K562 (cell line): ENCODE data around the gene TTLL3. TPM values are rescaled to one million over a fixed set of nuclear protein-coding genes. Genes with fewer than 3 reads are reported as not detected.

ENCODE experiments used
- DIDO1 ChIP-seq: fragments of 450-650 bp; IDR thresholded peaks from 2 replicates; pipeline ENCODE4 v1.6.1; 2016; ENCODE audit warnings: low read depth, missing biosample characterization, missing genetic modification characterization
- ETV5 ChIP-seq: sonication (generic); formaldehyde crosslinking; IDR thresholded peaks from 2 replicates; pipeline ENCODE4 v1.4.0; 2020; ENCODE audit warnings: low read depth, mild to moderate bottlenecking, missing genetic modification reagents
- GATAD2B ChIP-seq: fragments of 450-650 bp; IDR thresholded peaks from 2 replicates; pipeline ENCODE4 v1.6.1; 2017; ENCODE audit warnings: mild to moderate bottlenecking, borderline replicate concordance
- MYC ChIP-seq, 2 experiments: fragments of 250-450 bp in 1 of 2; sonication (Bioruptor Pico) in 1 of 2; IDR thresholded peaks; 2 replicates each; pipeline versions ENCODE4 v1.5.1 to v1.6.1; 2012 to 2021; ENCODE audit warnings: low read depth in 2 of 2, borderline replicate concordance in 1 of 2, improper control_type of control experiment in 1 of 2, low read length in 1 of 2, mild to moderate bottlenecking in 1 of 2, moderate library complexity in 1 of 2
- SAFB ChIP-seq: fragments of 200-400 bp; formaldehyde crosslinking; IDR thresholded peaks from 2 replicates; pipeline ENCODE4 v1.6.1; 2017; ENCODE audit warnings: low read depth, low read length, borderline replicate concordance
- SMARCB1 ChIP-seq: IDR thresholded peaks from 2 replicates; pipeline ENCODE4 v1.6.1; 2011; ENCODE audit warnings: improper control_type of control experiment, low read depth; ENCODE audit not compliant: insufficient read length
- TCF3 ChIP-seq: sonication (generic); formaldehyde crosslinking; IDR thresholded peaks from 2 replicates; pipeline ENCODE4 v1.4.0; 2020; ENCODE audit warnings: mild to moderate bottlenecking, missing genetic modification reagents
- YBX1 ChIP-seq: fragments of 450-650 bp; IDR thresholded peaks from 2 replicates; pipeline ENCODE4 v1.7.1; 2016; ENCODE audit warnings: mild to moderate bottlenecking
- ZNF224 ChIP-seq: sonication (generic); formaldehyde crosslinking; IDR thresholded peaks from 2 replicates; pipeline ENCODE4 v1.8.0; 2022; ENCODE audit warnings: mild to moderate bottlenecking, missing genetic modification reagents
- ZNF780A ChIP-seq: fragments of 250-450 bp; sonication (Bioruptor Pico); IDR thresholded peaks from 2 replicates; pipeline ENCODE4 v1.5.0; 2021; ENCODE audit warnings: mild to moderate bottlenecking
- polyA plus RNA-seq, 8 experiments: library from polyadenylated mRNA; depleted of rRNA in 4 of 8; stranded (reverse) in 5 of 8; unstranded in 3 of 8; fragments of >200 nt; fragmentation: Nextera tagmentation in 2 of 8; fragmentation: Illumina TruSeq in 1 of 8; extraction: Ambion mirVana in 2 of 8; extraction: Trizol in 1 of 8; gene quantifications; 2 replicates each; pipeline versions ENCODE4 v1.2.1 to v1.2.3, GENCODE V29; 2011 to 2014; ENCODE audit warnings: inconsistent platforms in 1 of 8, missing spikeins in 1 of 8
- total RNA-seq, 7 experiments: library from RNA; depleted of rRNA in 6 of 7; stranded (reverse); fragments of >200 nt in 6 of 7; fragmentation: Illumina TruSeq in 2 of 7; extraction: Trizol in 2 of 7; gene quantifications; 2 replicates each; pipeline versions ENCODE4 v1.2.1 to v1.2.3, GENCODE V29; 2011 to 2021; ENCODE audit warnings: low replicate concordance in 1 of 7
- TF ChIP-seq, protein P1 (sequence below): fragments of 250-450 bp; sonication (Bioruptor Pico); IDR thresholded peaks from 2 replicates; pipeline ENCODE4 v1.4.0; 2020; ENCODE audit warnings: mild to moderate bottlenecking
- TF ChIP-seq, protein P2 (sequence below): fragments of 250-450 bp; sonication (Bioruptor Pico); IDR thresholded peaks from 2 replicates; pipeline ENCODE4 v1.8.0; 2022; ENCODE audit warnings: moderate library complexity, mild to moderate bottlenecking, inconsistent platforms
- TF ChIP-seq, protein P3 (sequence below): sonication (generic); formaldehyde crosslinking; IDR thresholded peaks from 2 replicates; pipeline ENCODE4 v1.8.0; 2023; ENCODE audit warnings: missing genetic modification reagents, mild to moderate bottlenecking, borderline replicate concordance
- TF ChIP-seq, protein P4 (sequence below): fragments of 450-650 bp; IDR thresholded peaks from 2 replicates; pipeline ENCODE4 v1.6.1; 2017; ENCODE audit warnings: antibody characterized with exemption
- TF ChIP-seq, protein P5 (sequence below), 2 experiments: fragments of 250-450 bp in 1 of 2; fragments of 450-650 bp in 1 of 2; sonication (Bioruptor Pico) in 1 of 2; IDR thresholded peaks; 2 replicates each; pipeline versions ENCODE4 v1.6.1 to v1.8.0; 2016 to 2021; ENCODE audit warnings: mild to moderate bottlenecking in 2 of 2, moderate library complexity in 2 of 2, missing compliant biosample characterization in 1 of 2, missing genetic modification characterization in 1 of 2

TTLL3 gene
- total and polyA plus RNA-seq, 9 of the 15 experiments (the other 6 are each of a cell fraction or from before 2014, with no cell fraction given) = 8.9 to 106 (median 33.2) TPM

DNA sequence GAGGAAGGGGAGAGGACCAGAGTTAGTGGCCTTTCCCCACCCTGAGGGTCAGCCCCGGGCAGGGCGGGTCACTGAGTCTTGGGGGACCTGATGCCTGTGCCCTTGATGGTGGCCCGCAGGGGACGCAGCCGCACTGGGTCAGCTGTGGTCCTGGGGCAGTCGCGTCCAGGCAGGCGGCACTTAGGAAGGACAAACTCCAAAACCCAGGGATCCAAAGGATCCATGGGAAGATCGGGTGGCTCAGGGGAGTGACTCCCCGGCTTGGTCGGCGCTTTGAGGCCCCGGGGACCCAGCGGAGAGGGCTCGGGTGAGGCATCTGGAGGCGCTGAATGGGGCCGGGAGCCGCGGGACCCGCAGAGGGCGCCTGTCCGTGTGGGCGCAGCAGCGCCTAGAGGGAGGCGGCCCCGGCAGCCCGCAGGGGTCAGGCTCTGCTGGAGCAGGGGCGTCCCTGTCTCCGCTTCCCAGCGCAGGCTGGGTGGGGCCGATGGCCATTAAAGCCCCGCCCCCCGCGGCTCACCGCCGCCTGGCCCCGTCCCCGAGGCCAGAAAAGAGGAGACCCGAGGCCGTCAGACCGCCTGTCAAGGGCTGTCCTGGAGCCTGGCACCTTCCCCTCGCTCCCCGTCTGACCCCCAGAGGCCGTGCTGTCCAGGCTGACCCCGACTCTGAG is 52.5 kb downstream of the TTLL3 start (continued):
- TF ChIP-seq, protein P1, sequence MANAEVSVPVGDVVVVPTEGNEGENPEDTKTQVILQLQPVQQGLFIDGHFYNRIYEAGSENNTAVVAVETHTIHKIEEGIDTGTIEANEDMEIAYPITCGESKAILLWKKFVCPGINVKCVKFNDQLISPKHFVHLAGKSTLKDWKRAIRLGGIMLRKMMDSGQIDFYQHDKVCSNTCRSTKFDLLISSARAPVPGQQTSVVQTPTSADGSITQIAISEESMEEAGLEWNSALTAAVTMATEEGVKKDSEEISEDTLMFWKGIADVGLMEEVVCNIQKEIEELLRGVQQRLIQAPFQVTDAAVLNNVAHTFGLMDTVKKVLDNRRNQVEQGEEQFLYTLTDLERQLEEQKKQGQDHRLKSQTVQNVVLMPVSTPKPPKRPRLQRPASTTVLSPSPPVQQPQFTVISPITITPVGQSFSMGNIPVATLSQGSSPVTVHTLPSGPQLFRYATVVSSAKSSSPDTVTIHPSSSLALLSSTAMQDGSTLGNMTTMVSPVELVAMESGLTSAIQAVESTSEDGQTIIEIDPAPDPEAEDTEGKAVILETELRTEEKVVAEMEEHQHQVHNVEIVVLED (CRISPR knock-in tag) = 0 out of 2 replicates have a peak, but pooled peaks have one; percentile 32
- TF ChIP-seq ZNF224 (CRISPR knock-in tag) = no peak
- TF ChIP-seq, protein P2, sequence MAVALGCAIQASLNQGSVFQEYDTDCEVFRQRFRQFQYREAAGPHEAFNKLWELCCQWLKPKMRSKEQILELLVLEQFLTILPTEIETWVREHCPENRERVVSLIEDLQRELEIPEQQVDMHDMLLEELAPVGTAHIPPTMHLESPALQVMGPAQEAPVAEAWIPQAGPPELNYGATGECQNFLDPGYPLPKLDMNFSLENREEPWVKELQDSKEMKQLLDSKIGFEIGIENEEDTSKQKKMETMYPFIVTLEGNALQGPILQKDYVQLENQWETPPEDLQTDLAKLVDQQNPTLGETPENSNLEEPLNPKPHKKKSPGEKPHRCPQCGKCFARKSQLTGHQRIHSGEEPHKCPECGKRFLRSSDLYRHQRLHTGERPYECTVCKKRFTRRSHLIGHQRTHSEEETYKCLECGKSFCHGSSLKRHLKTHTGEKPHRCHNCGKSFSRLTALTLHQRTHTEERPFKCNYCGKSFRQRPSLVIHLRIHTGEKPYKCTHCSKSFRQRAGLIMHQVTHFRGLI (CRISPR knock-in tag) = no peak
- TF ChIP-seq ZNF780A (CRISPR knock-in tag) = no peak
- TF ChIP-seq, protein P3, sequence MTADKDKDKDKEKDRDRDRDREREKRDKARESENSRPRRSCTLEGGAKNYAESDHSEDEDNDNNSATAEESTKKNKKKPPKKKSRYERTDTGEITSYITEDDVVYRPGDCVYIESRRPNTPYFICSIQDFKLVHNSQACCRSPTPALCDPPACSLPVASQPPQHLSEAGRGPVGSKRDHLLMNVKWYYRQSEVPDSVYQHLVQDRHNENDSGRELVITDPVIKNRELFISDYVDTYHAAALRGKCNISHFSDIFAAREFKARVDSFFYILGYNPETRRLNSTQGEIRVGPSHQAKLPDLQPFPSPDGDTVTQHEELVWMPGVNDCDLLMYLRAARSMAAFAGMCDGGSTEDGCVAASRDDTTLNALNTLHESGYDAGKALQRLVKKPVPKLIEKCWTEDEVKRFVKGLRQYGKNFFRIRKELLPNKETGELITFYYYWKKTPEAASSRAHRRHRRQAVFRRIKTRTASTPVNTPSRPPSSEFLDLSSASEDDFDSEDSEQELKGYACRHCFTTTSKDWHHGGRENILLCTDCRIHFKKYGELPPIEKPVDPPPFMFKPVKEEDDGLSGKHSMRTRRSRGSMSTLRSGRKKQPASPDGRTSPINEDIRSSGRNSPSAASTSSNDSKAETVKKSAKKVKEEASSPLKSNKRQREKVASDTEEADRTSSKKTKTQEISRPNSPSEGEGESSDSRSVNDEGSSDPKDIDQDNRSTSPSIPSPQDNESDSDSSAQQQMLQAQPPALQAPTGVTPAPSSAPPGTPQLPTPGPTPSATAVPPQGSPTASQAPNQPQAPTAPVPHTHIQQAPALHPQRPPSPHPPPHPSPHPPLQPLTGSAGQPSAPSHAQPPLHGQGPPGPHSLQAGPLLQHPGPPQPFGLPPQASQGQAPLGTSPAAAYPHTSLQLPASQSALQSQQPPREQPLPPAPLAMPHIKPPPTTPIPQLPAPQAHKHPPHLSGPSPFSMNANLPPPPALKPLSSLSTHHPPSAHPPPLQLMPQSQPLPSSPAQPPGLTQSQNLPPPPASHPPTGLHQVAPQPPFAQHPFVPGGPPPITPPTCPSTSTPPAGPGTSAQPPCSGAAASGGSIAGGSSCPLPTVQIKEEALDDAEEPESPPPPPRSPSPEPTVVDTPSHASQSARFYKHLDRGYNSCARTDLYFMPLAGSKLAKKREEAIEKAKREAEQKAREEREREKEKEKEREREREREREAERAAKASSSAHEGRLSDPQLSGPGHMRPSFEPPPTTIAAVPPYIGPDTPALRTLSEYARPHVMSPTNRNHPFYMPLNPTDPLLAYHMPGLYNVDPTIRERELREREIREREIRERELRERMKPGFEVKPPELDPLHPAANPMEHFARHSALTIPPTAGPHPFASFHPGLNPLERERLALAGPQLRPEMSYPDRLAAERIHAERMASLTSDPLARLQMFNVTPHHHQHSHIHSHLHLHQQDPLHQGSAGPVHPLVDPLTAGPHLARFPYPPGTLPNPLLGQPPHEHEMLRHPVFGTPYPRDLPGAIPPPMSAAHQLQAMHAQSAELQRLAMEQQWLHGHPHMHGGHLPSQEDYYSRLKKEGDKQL (CRISPR knock-in tag) = no peak
- TF ChIP-seq GATAD2B = peak; percentile 90
- TF ChIP-seq ETV5 (CRISPR knock-in tag) = no peak
- TF ChIP-seq, protein P4, sequence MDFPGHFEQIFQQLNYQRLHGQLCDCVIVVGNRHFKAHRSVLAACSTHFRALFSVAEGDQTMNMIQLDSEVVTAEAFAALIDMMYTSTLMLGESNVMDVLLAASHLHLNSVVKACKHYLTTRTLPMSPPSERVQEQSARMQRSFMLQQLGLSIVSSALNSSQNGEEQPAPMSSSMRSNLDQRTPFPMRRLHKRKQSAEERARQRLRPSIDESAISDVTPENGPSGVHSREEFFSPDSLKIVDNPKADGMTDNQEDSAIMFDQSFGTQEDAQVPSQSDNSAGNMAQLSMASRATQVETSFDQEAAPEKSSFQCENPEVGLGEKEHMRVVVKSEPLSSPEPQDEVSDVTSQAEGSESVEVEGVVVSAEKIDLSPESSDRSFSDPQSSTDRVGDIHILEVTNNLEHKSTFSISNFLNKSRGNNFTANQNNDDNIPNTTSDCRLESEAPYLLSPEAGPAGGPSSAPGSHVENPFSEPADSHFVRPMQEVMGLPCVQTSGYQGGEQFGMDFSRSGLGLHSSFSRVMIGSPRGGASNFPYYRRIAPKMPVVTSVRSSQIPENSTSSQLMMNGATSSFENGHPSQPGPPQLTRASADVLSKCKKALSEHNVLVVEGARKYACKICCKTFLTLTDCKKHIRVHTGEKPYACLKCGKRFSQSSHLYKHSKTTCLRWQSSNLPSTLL = no peak
- no peak for TF ChIP-seq SMARCB1
- TF ChIP-seq YBX1 = no peak
- no peak for TF ChIP-seq DIDO1 (tag)
- TF ChIP-seq, protein P5, sequence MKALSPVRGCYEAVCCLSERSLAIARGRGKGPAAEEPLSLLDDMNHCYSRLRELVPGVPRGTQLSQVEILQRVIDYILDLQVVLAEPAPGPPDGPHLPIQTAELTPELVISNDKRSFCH (CRISPR knock-in tag; IDR thresholded peaks at IDR 0.05) = no peak
- TF ChIP-seq, protein P5 (tag; IDR thresholded peaks at IDR 0.05) = 0 out of 2 replicates have a peak, but pooled peaks have one; percentile 37
- TF ChIP-seq MYC (IDR thresholded peaks at IDR 0.05; ENCODE audit: low read depth, low read length) = peak; percentile 76
- peak; percentile 37; the same call in 1 of the 2 replicates for TF ChIP-seq MYC (CRISPR knock-in tag; IDR thresholded peaks at IDR 0.05; ENCODE audit: borderline replicate concordance, low read depth)
- 0 out of 2 replicates have a peak, but pooled peaks have one; percentile 41 for TF ChIP-seq SAFB
- 0 out of 2 replicates have a peak, but pooled peaks have one; percentile 10 for TF ChIP-seq TCF3 (CRISPR knock-in tag)
